Stimulated activated CD8-positive, alpha-beta memory T cell treated with anti-CD3 and anti-CD28 coated beads, Interleukin-7, amount 100 ng/mL, for 1 hour (primary cell): ENCODE measurements around the gene FTCD.
"Not testable (repeated sequence)": the region's sequence is repeated elsewhere in the genome, so short reads cannot be mapped to it uniquely, and the experiment has no call there.

ENCODE experiments used
- DNase-seq, 2 donors: peaks; one replicate each; pipeline ENCODE4 v3.0.0-alpha.2; 2020; ENCODE audit warnings: low read depth in 2 of 2

FTCD gene

GRCh38 chr21:46188226-46189212 is 33.1 kb upstream of the FTCD start:
- DNase-seq, result no peak

- DNase-seq, result no peak
These were observed 32.4 kb upstream of the FTCD start for GRCh38 chr21:46187814-46188213.

- DNase-seq, result no peak
These were observed 31.9 kb upstream of the FTCD start for GRCh38 chr21:46187261-46187660.

- no peak for DNase-seq
These were observed 30.3 kb upstream of the FTCD start for GRCh38 chr21:46185716-46186115.

- DNase-seq, result peak; percentile 32 to 39
These were observed 29.5 kb upstream of the FTCD start for GRCh38 chr21:46184625-46185555.

GRCh38 chr21:46183910-46184624 is 28.7 kb upstream of the FTCD start, which contains the start of gene SPATC1L:
SPATC1L (minus strand) TSS chr21:46184459; CDS start chr21:46182816, 1,643 bp downstream.
- DNase-seq, result peak in 1 of 2 donors; percentile 32

- DNase-seq, result not testable (repeated sequence)
These were observed 28.0 kb upstream of the FTCD start for GRCh38 chr21:46183337-46183909.

GRCh38 chr21:46182548-46183336 is 27.4 kb upstream of the FTCD start:
- DNase-seq, result no peak

GRCh38 chr21:46181953-46182547 is 26.7 kb upstream of the FTCD start:
- DNase-seq, result no peak

- no peak for DNase-seq
These were observed 26.1 kb upstream of the FTCD start for GRCh38 chr21:46181436-46181835.

- DNase-seq, result no peak
These were observed 25.5 kb upstream of the FTCD start for GRCh38 chr21:46180778-46181391.

GRCh38 chr21:46180079-46180722 is 24.8 kb upstream of the FTCD start:
- no peak for DNase-seq

GRCh38 chr21:46179708-46180078 is 24.3 kb upstream of the FTCD start:
- no peak for DNase-seq

GRCh38 chr21:46178961-46179360 is 23.6 kb upstream of the FTCD start:
- DNase-seq, result no peak

GRCh38 chr21:46176443-46177129 is 21.2 kb upstream of the FTCD start:
- DNase-seq, result not testable (repeated sequence)

GRCh38 chr21:46173573-46173972 is 18.2 kb upstream of the FTCD start:
- DNase-seq, result no peak

- DNase-seq, result no peak
These were observed 17.6 kb upstream of the FTCD start for GRCh38 chr21:46172863-46173528.
